ENCODE results near the gene TRPM1.

TRPM1 gene

DNA sequence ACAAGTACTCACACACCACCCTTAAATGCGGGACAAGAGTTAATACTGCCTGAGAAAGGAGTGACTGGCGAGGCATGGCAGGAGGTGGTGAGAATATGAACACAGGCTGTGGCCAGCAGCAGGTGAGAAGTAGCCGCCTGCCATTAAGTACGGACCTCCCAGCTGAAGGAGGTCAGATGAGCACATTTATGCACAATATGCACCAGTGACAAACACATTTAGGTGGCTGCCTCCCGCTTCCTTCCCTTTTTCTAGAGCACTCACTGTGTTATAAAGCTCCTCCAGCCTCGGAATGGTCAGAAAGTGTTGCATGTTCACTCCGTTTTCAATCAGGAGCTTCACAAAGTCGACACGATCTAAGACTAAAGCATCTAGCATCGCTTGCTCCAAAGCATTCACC lies 52.4 kb downstream of the TRPM1 start:
- no peak for DNase-seq (ENCODE audit: low spot score)

- DNase-seq (ENCODE audit: low spot score): no peak
Observed at GRCh38 chr15:31047437-31047836, 54.1 kb downstream of the TRPM1 start.

GRCh38 chr15:31046759-31047359 lies 54.7 kb downstream of the TRPM1 start:
- no peak for DNase-seq (ENCODE audit: low spot score)

DNA sequence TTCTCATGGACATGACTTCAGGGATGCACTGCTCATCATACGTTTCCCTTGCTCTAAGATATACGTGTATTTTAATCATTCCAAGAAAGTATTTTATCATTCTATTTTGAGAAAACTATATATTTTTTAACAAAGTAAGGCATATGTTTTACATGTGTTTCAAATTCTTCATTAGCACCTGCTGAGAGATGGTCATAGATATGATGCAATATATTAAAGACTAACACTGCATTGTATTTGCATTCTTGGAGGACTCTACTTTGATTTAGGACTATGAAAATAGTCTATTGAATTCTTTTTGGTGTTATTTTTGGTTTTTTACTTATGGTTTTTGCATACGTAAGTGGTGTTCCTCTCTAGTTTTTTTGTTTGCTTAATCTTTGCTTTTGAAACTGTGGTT lies 55.9 kb downstream of the TRPM1 start:
- DNase-seq (ENCODE audit: low spot score): no peak

DNA sequence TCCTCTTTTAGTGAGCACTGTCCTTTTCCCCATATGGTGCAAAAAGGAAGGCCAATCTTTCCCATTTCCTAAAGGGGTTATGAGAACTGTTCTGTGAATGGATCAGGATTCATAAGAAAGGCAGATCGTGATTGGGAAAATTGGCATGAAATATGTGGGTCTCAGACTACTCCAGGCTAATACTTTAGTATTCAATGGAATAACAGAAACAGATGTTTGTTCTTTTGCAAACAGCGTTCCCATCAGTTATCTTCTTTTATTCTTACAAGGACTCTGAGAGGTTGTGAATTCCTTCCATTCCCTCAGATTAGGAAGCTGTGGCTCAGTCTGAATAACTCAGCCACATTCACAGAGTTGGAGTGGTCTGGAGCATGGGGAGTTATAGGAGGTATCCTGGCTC lies 58.8 kb downstream of the TRPM1 start:
- DNase-seq (ENCODE audit: low spot score): no peak

- no peak for DNase-seq (ENCODE audit: low spot score)
Observed at GRCh38 chr15:31041610-31042009, 59.9 kb downstream of the TRPM1 start.

GRCh38 chr15:31040611-31041010 lies 60.9 kb downstream of the TRPM1 start:
- DNase-seq (ENCODE audit: low spot score): no peak

DNA sequence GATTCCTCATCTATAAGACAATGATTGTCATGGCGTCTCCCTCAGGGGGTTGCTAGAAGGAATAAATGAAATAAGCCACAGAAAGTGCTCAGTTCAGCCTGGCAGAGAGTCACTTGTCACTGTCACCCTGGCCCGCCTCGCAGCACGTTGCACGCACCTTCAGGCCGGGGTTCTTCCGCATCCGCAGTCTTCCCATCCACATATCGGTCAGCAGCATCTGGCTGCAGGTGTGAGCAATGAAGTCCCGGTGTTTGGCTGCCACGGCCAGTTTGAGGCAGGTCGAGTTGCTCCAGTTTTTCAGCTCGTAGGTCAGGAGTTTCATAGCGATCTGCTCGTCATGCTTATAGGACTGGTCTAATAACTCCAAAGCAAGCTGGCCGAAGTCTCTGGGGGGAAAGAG lies 61.6 kb downstream of the TRPM1 start:
- no peak for DNase-seq (ENCODE audit: low spot score)

DNA sequence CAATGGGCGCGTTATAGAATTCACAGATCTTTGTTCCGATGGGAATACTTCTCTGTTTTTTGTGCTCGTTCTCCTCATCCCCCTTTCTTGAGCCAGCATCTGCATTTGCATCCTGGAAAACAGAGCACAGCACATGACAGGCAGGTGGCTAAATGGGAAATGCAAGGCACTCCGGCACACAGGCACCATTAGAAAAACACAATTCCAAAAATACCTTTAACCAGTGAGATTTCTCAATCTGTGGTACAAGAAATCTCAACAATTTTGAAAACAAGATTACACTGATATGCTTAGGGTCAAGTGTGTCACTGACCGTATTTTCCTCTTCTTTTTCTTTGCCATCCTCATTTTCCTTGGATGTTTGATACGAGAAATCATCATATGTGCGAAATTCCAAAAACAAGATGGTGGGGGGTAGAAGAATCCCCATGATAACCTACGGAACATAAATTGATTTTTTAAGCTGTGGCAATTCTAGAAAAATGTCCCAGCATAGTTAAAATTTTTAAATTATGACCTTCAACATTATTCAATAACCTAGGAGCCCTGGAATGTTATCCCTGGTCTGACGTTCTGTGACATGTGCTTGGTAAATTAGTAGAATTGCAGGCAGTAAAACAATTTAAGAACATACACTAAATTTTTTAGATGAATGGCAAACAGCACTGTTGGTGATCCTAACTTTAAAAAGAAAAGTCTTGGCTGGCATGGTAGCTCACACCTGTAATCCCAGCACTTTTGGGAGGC lies 63.6 kb downstream of the TRPM1 start:
- no peak for DNase-seq (ENCODE audit: low spot score)

DNA sequence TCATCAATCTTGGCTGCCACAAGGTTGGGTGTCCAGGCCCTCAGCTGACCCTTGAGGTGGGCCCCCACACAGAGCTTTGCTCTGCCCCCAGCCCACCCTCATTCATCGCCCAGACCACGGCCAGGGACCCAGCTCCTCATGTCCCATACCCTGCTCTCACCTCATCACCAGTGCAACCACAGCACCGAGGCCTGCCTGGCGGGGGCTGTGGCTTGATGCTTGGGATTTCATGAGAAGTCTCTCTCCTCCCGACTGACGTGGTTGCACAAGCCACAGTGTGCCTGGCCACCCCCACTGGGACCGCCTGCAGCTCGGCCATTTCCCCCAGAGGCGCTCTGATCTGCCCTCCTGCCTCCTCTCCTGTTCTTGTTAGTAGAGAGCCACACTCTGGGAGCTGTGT lies 64.7 kb downstream of the TRPM1 start:
- DNase-seq (ENCODE audit: low spot score): no peak

- no peak for DNase-seq (ENCODE audit: low spot score)
Observed at GRCh38 chr15:31035610-31036009, 65.9 kb downstream of the TRPM1 start.

GRCh38 chr15:31034152-31034551 lies 67.4 kb downstream of the TRPM1 start:
- DNase-seq (ENCODE audit: low spot score): no peak

GRCh38 chr15:31032961-31033371 lies 68.6 kb downstream of the TRPM1 start:
- no peak for DNase-seq (ENCODE audit: low spot score)

GRCh38 chr15:31031471-31032067 lies 70.0 kb downstream of the TRPM1 start:
- DNase-seq (ENCODE audit: low spot score): no peak

GRCh38 chr15:31027910-31028578 lies 73.5 kb downstream of the TRPM1 start:
- DNase-seq (ENCODE audit: low spot score): no peak

DNA sequence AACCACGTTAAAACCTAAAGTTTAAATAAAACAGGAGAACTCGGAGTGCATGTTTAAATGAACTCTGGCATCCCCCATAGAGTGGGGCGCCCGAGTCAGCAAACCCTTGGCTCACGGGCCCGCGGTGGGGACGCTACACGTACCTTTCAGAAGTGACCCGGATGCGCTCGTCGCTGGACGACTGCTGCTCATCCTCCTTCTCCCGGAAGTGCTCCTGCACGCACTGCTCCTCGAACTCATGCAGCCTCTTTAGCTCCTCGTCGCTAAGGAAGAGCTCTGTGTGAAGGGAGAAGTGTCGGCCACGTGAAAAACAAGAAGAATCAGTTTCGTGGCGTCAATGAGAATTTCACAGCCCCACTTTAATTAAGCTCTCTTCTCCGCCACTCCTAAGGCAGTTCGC lies 75.5 kb downstream of the TRPM1 start:
- DNase-seq (ENCODE audit: low spot score): no peak

GRCh38 chr15:31024979-31025378 lies 76.5 kb downstream of the TRPM1 start:
- DNase-seq (ENCODE audit: low spot score): no peak

GRCh38 chr15:31024330-31024729 lies 77.2 kb downstream of the TRPM1 start:
- no peak for DNase-seq (ENCODE audit: low spot score)

GRCh38 chr15:31023841-31024240 lies 77.7 kb downstream of the TRPM1 start:
- DNase-seq (ENCODE audit: low spot score): no peak

DNA sequence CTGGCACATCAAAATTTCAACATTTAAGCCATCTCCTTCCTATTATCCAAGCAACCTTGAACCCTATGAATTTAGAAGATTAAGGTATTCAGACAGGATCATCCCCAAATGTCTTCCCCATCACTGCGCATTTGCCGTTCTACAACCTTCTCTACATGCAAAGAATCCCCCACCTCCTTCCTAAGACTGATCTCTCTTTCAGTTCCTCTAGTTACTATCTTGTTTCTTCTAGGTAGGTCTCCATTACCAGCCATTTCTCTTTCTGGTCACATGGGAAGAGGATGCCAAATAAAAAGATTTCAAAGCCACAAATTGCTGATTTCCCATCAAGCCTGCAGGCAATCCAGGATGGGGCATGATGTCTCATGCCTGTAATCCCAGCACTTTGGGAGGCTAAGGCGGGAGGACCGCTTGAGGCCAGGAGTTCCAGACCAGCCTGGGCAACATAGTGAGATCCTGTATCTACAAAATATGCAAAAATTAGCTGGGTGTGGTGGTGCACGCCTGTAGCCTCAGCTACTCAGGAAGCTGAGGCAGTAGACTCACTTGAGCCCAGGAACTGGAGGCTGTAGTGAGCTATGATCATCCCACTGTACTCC lies 80.4 kb downstream of the TRPM1 start:
- DNase-seq (ENCODE audit: low spot score): no peak

- DNase-seq (ENCODE audit: low spot score): no peak
Observed at GRCh38 chr15:31020542-31020941, 81.0 kb downstream of the TRPM1 start.

GRCh38 chr15:31019986-31020385 lies 81.5 kb downstream of the TRPM1 start:
- no peak for DNase-seq (ENCODE audit: low spot score)

DNA sequence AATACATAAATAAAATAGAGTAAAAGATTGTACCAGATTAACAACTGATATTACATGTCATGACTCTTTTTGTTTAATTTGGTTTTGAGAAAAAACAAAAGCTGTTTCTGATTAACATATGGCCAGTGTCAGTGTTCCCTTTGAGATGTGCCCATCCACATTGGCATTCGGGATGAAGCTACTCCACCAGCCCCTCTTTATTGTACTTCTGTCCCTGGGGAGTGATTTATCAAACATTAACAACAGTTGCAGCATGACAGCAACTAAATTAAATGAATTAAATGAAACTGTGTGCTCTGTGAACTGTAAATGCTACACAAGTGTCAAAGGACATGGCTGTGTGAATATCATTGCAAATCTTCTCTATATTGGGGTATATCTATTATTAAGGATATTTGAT lies 84.2 kb downstream of the TRPM1 start:
- DNase-seq (ENCODE audit: low spot score): no peak
